HEK293 (cell line): ENCODE data around the gene RMP24.
"Not testable (repeated sequence)": the region's sequence is repeated elsewhere in the genome, so short reads cannot be mapped to it uniquely, and the experiment has no call there.

Experiments
- CTCF ChIA-PET: fragments of 350-600 bp; formaldehyde crosslinking; extraction: SDS; loops from one replicate; lab custom pipeline; 2021; ENCODE audit warnings: antibody characterized with exemption; lab: Yijun Ruan, JAX
- POLR2A ChIA-PET: fragments of 300-600 bp; formaldehyde crosslinking; extraction: SDS; loops from one replicate; lab custom pipeline; 2020; ENCODE audit warnings: antibody characterized with exemption, inconsistent platforms; lab: Yijun Ruan, JAX
- H3K27ac ChIP-seq: fragments of 200-500 bp; sonication (Bioruptor generic); 2 replicates; pipeline ENCODE4 v1.5.1; 2014; ENCODE audit warnings: low read depth, low read length, control low read depth, inconsistent platforms; ENCODE audit errors: extremely low read depth
- H3K36me3 ChIP-seq, 2 experiments: fragments of 200-500 bp in 1 of 2; sonication (Bioruptor generic) in 1 of 2; 1 replicate in 1 of 2; 2 replicates in 1 of 2; pipeline ENCODE4 v1.5.1; 2014 to 2017; ENCODE audit warnings: inconsistent platforms in 2 of 2, low read length in 2 of 2; ENCODE audit not compliant: control insufficient read depth in 2 of 2, insufficient read depth in 1 of 2
- H3K4me1 ChIP-seq: fragments of 200-500 bp; sonication (Bioruptor generic); 2 replicates; pipeline ENCODE4 v1.5.1; 2014; ENCODE audit warnings: mild to moderate bottlenecking, low read length, inconsistent platforms; ENCODE audit not compliant: control insufficient read depth, insufficient read depth
- H3K4me3 ChIP-seq: 2 replicates; pipeline ENCODE4 v1.5.1; 2011; ENCODE audit warnings: low read depth, mild to moderate bottlenecking, control low read depth, low read length, moderate library complexity
- H3K9me3 ChIP-seq: fragments of 200-500 bp; sonication (Bioruptor generic); 2 replicates; pipeline ENCODE4 v1.5.1; 2014; ENCODE audit warnings: low read depth, low read length, inconsistent platforms; ENCODE audit not compliant: control insufficient read depth, insufficient read depth
- KLF7 ChIP-seq: fragments of 450-650 bp; formaldehyde crosslinking; IDR thresholded peaks from 2 replicates; pipeline ENCODE4 v1.5.1; 2016; ENCODE audit warnings: missing biosample characterization, missing genetic modification characterization, borderline replicate concordance
- PRDM1 ChIP-seq: fragments of 450-650 bp; formaldehyde crosslinking; IDR thresholded peaks from 2 replicates; pipeline ENCODE4; 2016; ENCODE audit warnings: missing biosample characterization, missing genetic modification characterization
- RBAK ChIP-seq: fragments of 450-650 bp; formaldehyde crosslinking; IDR thresholded peaks from 2 replicates; pipeline ENCODE4 v1.5.1; 2016; ENCODE audit warnings: missing biosample characterization, missing genetic modification characterization
- SALL2 ChIP-seq: fragments of 450-650 bp; formaldehyde crosslinking; IDR thresholded peaks from 2 replicates; pipeline ENCODE4 v1.5.0; 2017; ENCODE audit warnings: missing biosample characterization, mild to moderate bottlenecking, missing genetic modification characterization, borderline replicate concordance
- ZNF335 ChIP-seq: fragments of 450-650 bp; formaldehyde crosslinking; conservative IDR thresholded peaks from 2 replicates; pipeline ENCODE4 v1.5.1; 2016; ENCODE audit warnings: missing biosample characterization, missing genetic modification characterization
- ZNF791 ChIP-seq: fragments of 450-650 bp; formaldehyde crosslinking; IDR thresholded peaks from 2 replicates; pipeline ENCODE4 v1.5.1; 2016; ENCODE audit warnings: missing biosample characterization, missing genetic modification characterization
- TF ChIP-seq, protein P1 (sequence below): fragments of 450-650 bp; formaldehyde crosslinking; IDR thresholded peaks from 2 replicates; pipeline ENCODE4 v1.5.1; 2016; ENCODE audit warnings: missing biosample characterization, missing genetic modification characterization
- TF ChIP-seq, protein P2 (sequence below): fragments of 450-650 bp; formaldehyde crosslinking; IDR thresholded peaks from 2 replicates; pipeline ENCODE4 v1.5.1; 2016; ENCODE audit warnings: missing biosample characterization, missing genetic modification characterization, borderline replicate concordance
- TF ChIP-seq, protein P3 (sequence below): fragments of 450-650 bp; formaldehyde crosslinking; IDR thresholded peaks from 2 replicates; pipeline ENCODE4 v1.5.1; 2016; ENCODE audit warnings: missing biosample characterization, missing genetic modification characterization
- TF ChIP-seq, protein P4 (sequence below): fragments of 450-650 bp; formaldehyde crosslinking; IDR thresholded peaks from 2 replicates; pipeline ENCODE4 v1.5.1; 2016; ENCODE audit warnings: missing biosample characterization, missing genetic modification characterization
- TF ChIP-seq, protein P5 (sequence below): fragments of 450-650 bp; formaldehyde crosslinking; IDR thresholded peaks from 2 replicates; pipeline ENCODE4 v1.5.1; 2016; ENCODE audit warnings: missing biosample characterization, missing genetic modification characterization
- TF ChIP-seq, protein P6 (sequence below): fragments of 450-650 bp; formaldehyde crosslinking; IDR thresholded peaks from 2 replicates; pipeline ENCODE4 v1.5.1; 2016; ENCODE audit warnings: missing biosample characterization, missing genetic modification characterization
- TF ChIP-seq, protein P7 (sequence below): fragments of 450-650 bp; formaldehyde crosslinking; optimal IDR thresholded peaks from 2 replicates; pipeline ENCODE3; 2016; ENCODE audit warnings: missing biosample characterization, mild to moderate bottlenecking, missing genetic modification characterization

The RMP24 gene

DNA sequence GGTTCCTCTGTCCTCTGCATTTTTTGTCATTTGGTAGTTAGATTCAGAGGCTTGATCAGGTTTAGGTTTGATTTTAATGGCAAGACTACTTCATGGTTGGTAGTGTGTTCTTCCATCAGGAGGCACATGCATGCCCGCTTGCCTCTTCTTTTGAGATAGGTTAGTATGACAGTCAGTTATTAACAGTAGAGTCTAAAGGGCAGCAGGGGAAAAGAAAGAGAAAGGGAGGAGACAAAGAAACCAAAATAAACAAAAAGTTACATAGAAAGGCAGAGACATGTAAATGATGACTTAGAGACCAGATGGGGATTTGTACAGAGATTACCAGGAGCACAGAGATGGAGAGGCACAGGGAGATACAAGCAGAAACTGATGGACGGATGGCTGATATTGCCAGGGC is 10.2 kb upstream of the RMP24 start (continued):
- TF ChIP-seq SALL2 (tag by site-specific recombination) (no peak), RBAK (no peak)
- TF ChIP-seq, protein P1, sequence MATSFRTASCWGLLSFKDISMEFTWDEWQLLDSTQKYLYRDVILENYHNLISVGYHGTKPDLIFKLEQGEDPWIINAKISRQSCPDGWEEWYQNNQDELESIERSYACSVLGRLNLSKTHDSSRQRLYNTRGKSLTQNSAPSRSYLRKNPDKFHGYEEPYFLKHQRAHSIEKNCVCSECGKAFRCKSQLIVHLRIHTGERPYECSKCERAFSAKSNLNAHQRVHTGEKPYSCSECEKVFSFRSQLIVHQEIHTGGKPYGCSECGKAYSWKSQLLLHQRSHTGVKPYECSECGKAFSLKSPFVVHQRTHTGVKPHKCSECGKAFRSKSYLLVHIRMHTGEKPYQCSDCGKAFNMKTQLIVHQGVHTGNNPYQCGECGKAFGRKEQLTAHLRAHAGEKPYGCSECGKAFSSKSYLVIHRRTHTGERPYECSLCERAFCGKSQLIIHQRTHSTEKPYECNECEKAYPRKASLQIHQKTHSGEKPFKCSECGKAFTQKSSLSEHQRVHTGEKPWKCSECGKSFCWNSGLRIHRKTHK (tag by site-specific recombination) = no peak
- TF ChIP-seq, protein P2, sequence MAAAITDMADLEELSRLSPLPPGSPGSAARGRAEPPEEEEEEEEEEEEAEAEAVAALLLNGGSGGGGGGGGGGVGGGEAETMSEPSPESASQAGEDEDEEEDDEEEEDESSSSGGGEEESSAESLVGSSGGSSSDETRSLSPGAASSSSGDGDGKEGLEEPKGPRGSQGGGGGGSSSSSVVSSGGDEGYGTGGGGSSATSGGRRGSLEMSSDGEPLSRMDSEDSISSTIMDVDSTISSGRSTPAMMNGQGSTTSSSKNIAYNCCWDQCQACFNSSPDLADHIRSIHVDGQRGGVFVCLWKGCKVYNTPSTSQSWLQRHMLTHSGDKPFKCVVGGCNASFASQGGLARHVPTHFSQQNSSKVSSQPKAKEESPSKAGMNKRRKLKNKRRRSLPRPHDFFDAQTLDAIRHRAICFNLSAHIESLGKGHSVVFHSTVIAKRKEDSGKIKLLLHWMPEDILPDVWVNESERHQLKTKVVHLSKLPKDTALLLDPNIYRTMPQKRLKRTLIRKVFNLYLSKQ (tag by site-specific recombination) = no peak

DNA sequence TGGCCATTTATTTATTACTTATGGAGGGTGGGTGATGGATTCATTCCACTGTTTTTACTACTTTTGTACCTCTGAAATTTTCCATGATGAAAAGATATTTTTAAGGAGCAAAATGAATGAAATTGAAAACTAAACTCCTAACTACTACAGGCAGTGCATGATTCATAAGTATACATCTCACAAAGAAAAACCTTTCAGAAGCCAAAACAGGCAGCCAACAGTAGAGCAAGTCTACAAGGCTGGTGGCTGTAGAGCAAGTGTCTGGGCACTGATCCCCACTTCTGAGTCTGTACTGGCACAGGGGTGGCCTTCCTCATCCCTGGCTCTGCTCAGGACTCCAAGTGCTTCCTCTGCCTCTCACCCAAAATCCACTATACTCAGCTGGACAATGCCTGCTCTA is 8.2 kb upstream of the RMP24 start:
- Histone ChIP-seq H3K4me3 (no peak overlapping the region), H3K36me3 (no peaks in the 10 kb centered on the region), H3K9me3 (no peaks in the 10 kb centered on the region)
- CTCF ChIA-PET = no interaction called here
- TF ChIP-seq, protein P3, sequence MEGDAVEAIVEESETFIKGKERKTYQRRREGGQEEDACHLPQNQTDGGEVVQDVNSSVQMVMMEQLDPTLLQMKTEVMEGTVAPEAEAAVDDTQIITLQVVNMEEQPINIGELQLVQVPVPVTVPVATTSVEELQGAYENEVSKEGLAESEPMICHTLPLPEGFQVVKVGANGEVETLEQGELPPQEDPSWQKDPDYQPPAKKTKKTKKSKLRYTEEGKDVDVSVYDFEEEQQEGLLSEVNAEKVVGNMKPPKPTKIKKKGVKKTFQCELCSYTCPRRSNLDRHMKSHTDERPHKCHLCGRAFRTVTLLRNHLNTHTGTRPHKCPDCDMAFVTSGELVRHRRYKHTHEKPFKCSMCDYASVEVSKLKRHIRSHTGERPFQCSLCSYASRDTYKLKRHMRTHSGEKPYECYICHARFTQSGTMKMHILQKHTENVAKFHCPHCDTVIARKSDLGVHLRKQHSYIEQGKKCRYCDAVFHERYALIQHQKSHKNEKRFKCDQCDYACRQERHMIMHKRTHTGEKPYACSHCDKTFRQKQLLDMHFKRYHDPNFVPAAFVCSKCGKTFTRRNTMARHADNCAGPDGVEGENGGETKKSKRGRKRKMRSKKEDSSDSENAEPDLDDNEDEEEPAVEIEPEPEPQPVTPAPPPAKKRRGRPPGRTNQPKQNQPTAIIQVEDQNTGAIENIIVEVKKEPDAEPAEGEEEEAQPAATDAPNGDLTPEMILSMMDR (tag by site-specific recombination) = no peak
- TF ChIP-seq, all 188 proteins: peak for 0
- POLR2A ChIA-PET = no interaction called here
- Histone ChIP-seq H3K27ac (no peak overlapping the region), H3K4me1 (no peaks in the 10 kb centered on the region)

DNA sequence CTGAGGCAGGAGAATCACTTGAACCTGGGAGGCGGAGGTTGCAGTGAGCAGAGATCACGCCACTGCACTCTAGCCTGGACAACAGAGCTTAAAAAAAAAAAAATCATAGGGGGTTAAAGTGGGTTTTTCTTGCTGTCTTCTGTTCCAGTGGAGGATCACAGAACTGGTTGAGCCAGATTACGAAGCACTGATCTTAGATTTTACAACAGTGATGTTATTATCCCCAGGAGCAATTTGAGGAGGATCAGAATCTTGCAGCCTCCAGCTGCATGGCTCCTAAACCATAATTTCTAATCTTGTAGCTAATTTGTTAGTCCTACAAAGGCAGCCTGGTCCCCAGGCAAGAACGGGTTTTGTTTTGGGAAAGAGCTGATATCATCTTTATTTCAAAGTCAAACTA is 4.6 kb upstream of the RMP24 start:
- H3K4me1 ChIP-seq, H3K27ac ChIP-seq, H3K9me3 ChIP-seq, H3K4me3 ChIP-seq, H3K36me3 ChIP-seq, POLR2A ChIA-PET: not testable (repeated sequence)
- CTCF ChIA-PET = interaction anchor here (0.6 to 0.9 kb wide), 2 partner anchors 17 to 476 kb away, joined by 4 read pairs; no protein-coding TSS in a partner anchor

DNA sequence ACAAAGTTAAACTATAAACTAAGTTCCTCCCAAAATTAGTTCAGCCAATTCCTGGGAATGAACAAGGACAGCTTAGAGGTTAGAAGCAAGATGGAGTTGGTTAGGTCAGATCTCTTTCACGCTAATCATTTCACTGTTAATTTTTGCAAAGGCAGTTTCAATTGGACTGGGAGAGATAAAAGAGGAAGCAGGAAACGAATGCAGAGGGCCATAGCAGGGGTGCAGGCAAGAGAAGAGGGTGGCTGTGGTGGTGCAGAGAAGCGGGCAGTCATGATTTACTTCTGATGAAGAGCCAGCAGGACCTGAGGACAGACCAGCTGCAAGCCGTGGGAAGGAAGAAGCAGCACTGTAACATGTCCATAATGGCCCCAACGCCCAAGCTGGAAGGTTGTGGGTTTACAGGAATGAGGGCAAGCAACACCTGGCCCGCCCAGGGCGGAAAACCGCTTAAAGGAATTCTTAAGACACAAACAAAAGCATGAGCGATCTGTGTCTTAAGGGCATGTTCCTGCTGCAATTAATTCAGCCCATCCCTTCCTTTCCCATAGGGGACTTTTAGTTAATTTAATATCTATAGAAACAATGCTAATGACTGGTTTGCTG is 4.1 kb upstream of the RMP24 start:
- ChIA-PET CTCF (interaction anchor here (0.6 to 0.9 kb wide), 2 partner anchors 18 to 476 kb away, joined by 4 read pairs; no protein-coding TSS in a partner anchor), POLR2A (no interaction called here)
- H3K9me3 ChIP-seq = no peaks in the 10 kb centered on the region
- peaks cover 0 to under 1% of the 10 kb centered on the region in 2 experiments; a peak in 1 of 3 replicates for H3K36me3 ChIP-seq
- TF ChIP-seq ZNF791 = no peak
- no peak overlapping the region for H3K4me3 ChIP-seq
- no peaks in the 10 kb centered on the region; the same call in 1 of the 2 replicates for H3K4me1 ChIP-seq
- no peak overlapping the region for H3K27ac ChIP-seq

DNA sequence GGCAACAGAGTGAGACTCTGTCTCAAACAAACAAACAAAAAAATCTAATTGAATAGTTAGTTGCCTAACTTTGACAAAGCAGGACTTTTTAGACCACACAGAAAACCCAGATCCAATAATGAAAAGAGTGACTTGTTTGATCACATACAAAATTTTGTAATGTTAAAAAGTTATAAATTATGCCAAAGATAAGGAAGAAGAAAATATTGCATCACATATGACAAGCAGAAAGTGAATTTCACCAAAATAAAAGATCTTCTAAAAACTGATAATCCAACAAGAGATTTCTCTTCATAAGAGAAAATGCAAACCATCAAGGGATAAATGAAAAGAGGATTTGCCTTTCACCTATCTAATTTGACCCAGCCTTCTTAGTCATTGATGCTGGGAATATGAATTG is 2.8 kb upstream of the RMP24 start:
- ChIA-PET POLR2A (no interaction called here), CTCF (interaction anchor here (0.7 to 1.2 kb wide), 2 partner anchors 19 to 79 kb away, joined by 3 to 5 read pairs; no protein-coding TSS in a partner anchor)
- Histone ChIP-seq H3K27ac (no peak overlapping the region), H3K4me1 (no peaks in the 10 kb centered on the region; the same call in 1 of the 2 replicates), H3K36me3 (peaks cover 3 to 13% of the 10 kb centered on the region in 2 experiments; a peak in 2 of 3 replicates), H3K4me3 (no peak overlapping the region), H3K9me3 (no peaks in the 10 kb centered on the region)
- TF ChIP-seq, protein P4, sequence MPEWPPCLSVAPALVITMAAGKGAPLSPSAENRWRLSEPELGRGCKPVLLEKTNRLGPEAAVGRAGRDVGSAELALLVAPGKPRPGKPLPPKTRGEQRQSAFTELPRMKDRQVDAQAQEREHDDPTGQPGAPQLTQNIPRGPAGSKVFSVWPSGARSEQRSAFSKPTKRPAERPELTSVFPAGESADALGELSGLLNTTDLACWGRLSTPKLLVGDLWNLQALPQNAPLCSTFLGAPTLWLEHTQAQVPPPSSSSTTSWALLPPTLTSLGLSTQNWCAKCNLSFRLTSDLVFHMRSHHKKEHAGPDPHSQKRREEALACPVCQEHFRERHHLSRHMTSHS = no peak
- TF ChIP-seq, protein P5, sequence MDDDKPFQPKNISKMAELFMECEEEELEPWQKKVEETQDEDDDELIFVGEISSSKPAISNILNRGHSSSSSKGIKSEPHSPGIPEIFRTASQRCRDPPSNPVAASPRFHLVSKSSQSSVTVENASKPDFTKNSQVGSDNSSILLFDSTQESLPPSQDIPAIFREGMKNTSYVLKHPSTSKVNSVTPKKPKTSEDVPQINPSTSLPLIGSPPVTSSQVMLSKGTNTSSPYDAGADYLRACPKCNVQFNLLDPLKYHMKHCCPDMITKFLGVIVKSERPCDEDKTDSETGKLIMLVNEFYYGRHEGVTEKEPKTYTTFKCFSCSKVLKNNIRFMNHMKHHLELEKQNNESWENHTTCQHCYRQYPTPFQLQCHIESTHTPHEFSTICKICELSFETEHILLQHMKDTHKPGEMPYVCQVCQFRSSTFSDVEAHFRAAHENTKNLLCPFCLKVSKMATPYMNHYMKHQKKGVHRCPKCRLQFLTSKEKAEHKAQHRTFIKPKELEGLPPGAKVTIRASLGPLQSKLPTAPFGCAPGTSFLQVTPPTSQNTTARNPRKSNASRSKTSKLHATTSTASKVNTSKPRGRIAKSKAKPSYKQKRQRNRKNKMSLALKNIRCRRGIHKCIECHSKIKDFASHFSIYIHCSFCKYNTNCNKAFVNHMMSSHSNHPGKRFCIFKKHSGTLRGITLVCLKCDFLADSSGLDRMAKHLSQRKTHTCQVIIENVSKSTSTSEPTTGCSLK = no peak
- TF ChIP-seq KLF7 (tag by site-specific recombination) (no peak), ZNF335 (tag by site-specific recombination) (no peak), PRDM1 (no peak)
- TF ChIP-seq, protein P6, sequence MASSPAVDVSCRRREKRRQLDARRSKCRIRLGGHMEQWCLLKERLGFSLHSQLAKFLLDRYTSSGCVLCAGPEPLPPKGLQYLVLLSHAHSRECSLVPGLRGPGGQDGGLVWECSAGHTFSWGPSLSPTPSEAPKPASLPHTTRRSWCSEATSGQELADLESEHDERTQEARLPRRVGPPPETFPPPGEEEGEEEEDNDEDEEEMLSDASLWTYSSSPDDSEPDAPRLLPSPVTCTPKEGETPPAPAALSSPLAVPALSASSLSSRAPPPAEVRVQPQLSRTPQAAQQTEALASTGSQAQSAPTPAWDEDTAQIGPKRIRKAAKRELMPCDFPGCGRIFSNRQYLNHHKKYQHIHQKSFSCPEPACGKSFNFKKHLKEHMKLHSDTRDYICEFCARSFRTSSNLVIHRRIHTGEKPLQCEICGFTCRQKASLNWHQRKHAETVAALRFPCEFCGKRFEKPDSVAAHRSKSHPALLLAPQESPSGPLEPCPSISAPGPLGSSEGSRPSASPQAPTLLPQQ (tag by site-specific recombination) = no peak
- TF ChIP-seq, protein P7, sequence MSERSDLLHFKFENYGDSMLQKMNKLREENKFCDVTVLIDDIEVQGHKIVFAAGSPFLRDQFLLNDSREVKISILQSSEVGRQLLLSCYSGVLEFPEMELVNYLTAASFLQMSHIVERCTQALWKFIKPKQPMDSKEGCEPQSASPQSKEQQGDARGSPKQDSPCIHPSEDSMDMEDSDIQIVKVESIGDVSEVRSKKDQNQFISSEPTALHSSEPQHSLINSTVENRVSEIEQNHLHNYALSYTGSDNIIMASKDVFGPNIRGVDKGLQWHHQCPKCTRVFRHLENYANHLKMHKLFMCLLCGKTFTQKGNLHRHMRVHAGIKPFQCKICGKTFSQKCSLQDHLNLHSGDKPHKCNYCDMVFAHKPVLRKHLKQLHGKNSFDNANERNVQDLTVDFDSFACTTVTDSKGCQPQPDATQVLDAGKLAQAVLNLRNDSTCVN (tag by site-specific recombination) = no peak
